GM19238 (cell line): Measurements from ENCODE around the gene OR56A3.
"Not testable (repeated sequence)": the region's sequence is repeated elsewhere in the genome, so short reads cannot be mapped to it uniquely, and the experiment has no call there.

Experiments
- DNase-seq: peaks from one replicate; pipeline ENCODE4 v3.0.0; 2011; ENCODE audit warnings: low spot score; ENCODE audit not compliant: insufficient read length

OR56A3 gene, protein sequence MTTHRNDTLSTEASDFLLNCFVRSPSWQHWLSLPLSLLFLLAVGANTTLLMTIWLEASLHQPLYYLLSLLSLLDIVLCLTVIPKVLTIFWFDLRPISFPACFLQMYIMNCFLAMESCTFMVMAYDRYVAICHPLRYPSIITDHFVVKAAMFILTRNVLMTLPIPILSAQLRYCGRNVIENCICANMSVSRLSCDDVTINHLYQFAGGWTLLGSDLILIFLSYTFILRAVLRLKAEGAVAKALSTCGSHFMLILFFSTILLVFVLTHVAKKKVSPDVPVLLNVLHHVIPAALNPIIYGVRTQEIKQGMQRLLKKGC

DNA sequence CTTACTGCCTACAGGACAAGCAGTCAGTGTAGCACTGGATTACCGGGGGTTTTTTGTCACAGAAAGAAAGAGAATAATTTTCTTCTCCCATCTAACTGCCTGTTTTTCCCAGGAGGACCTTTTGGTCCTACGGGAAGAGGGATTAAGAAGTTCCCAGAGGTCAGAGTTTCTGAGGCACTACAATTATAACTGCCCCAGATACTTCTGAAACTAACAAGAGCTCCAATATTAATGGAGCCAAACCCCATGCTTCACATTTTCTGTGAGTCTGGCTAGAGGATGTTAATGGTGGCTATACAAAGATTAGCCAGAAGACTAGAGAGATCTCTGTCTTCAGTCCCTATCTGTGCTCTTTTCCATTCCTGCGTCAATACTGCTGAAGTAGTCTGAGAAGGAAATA, at the start of gene OR56A3:
Gene OR56A3 (plus strand): TSS at position 301 of the 400 bp plus-strand sequence. CDS start 5,096 bp downstream, outside the sequence.
- DNase-seq, result no peak

DNA sequence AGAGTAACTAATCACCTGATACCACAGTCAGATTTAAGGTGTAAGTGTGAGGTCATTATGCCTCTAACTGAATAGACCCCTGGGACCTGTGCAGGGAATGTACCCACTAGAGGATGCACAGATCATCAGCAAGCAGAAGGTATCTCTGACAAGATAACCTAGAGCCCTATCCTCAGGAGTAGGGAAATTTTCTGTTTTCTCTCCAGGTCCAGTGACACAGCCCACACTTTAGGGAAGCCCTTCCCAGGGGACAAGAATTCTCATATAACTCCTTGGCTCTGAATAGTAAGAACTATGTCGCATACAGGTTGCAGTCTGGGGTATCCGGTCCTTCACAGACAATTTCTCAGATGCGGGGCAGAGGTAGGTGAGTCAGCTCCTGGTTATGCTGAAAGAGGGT, 49.1 kb upstream of the OR56A3 start, which contains the start of gene OR52E5:
Gene OR52E5 (plus strand): TSS at position 301 of the 400 bp plus-strand sequence. CDS start 7,569 bp downstream, outside the sequence.
- DNase-seq, result no peak

DNA sequence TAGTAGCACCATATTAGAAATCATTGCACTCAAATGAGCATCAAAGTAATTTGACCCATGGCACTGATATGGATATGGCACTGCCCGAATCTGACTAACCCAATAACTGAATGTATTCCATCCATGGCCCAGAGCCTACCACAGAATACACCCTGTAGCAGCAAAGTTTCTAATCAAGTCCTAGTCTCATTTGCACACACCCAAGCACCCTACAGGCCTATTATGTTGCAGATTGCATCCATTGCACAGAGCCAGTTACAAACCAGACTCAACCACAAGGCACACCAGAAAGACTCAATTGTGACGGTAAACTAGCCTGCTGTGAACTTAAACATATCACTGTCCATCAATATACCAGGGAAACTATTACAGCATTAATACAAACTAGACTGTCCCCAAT, 42.5 kb upstream of the OR56A3 start:
- no peak for DNase-seq

GRCh38 chr11:5910540-5910939, 31.5 kb upstream of the OR56A3 start:
- DNase-seq, result no peak

GRCh38 chr11:5922749-5923426, 19.2 kb upstream of the OR56A3 start:
- no peak for DNase-seq

DNA sequence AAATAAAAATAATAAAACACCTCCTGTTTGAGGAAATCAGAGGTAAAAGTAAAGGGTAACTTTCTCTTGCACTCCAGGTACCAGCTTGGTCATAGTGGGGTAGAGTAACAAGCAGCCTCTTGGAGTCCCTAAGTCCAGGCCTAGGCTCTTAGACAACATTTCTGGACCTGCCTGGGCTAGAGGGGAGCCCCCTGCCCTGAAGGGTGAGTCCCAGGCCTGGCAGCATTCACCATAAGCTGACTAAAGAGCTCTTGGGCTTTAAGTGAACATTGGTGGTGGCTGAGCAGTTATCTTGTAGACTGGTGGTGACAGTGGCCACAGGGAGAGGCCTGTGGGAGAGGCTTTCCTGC, 18.6 kb upstream of the OR56A3 start:
- DNase-seq, result no peak

DNA sequence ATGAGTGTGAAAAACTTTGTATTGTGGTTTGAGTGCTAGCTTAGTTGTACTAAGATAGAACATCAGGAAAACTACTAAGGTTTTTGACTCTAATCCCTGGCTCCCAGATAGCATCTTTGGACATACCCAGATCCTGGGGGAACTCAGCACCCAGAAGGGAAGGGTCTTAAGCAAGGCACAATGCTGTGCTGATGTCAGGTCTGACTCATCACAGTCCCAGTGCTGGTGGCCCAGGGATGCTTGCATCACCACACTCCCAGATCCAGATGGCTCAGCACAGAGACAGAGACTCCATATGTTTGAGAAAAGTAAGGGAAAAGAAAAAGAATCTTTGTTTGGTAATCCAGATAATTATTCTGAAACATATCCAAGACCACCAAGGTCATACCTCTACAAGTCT, 18.3 kb upstream of the OR56A3 start:
- DNase-seq, result no peak

DNA sequence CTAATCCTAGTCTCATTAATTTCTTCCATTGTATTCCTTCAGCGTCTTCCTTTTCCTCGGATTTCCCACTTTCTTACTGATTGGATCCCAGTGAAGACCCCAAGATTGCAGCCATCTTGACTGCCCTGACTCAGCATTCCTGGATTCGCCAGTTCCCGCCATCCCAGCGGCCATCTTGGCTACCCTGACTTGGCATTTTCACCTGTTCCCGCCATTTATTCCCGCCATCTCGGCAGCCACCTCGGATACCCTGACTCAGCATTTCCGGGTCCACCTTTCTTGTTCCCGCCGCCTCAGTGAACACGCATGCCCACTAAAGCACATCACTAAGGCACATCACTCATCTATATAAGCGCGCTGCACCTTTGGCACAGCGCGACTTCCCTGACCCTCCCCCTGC, 13.8 kb upstream of the OR56A3 start:
- DNase-seq, result no peak

GRCh38 chr11:5928811-5929210, 13.2 kb upstream of the OR56A3 start:
- DNase-seq, result no peak

DNA sequence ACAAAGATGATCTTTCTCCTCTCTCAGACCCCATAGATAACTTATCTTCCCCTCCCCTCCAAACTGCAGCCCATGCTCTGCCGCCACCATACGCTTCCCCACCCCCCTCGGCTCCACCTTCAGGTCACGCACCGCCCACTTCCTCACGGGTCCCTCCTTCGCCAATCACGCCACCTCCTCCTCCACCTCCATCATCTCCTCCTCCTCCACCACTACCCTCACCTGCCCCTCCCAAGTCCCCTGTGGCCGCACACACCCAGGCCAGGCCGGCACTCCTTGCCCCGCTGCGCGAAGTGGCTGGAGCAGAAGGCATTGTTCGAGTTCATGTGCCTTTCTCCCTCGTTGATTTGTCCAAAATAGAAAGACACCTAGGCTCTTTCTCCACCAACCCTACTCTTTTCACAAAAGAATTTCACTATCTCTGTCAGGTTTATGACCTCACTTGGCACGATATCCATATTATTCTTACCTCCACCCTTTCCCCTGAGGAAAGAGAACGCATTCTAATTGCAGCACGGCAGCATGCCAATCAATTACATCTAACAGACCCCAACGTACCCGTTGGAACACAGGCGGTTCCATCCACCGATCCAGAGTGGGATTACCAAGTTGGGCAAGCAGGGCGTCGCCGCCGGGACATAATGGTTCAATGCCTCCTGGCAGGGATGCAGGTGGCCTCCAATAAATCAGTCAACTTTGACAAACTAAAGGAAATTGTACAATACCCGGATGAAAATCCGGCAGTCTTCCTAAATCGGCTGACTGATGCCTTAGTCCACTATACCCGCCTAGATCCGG, 12.3 kb upstream of the OR56A3 start:
- DNase-seq, result no peak

GRCh38 chr11:5930614-5931013, 11.4 kb upstream of the OR56A3 start:
- no peak for DNase-seq

GRCh38 chr11:5931061-5931460, 11.0 kb upstream of the OR56A3 start:
- DNase-seq, result no peak

GRCh38 chr11:5932671-5933070, 9.4 kb upstream of the OR56A3 start:
- DNase-seq, result no peak

DNA sequence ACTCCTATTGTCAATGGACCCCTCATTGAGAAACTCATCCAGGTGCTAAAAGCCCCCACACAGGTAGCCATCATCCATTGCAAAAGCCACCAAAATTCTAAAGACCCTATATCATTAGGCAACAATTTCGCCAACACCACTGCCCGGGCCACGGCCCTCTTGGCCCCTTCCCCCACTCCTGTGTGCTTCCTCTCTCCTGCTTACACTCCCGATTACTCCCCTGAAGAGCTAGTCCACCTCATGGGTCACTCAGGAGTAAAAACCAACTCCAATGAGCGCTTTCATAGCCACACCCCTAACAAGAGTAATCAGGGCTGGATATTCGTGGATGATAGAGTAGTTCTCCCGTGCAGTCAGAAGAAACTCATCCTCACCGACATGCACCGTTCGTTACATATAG, 8.9 kb upstream of the OR56A3 start:
- DNase-seq, result no peak

DNA sequence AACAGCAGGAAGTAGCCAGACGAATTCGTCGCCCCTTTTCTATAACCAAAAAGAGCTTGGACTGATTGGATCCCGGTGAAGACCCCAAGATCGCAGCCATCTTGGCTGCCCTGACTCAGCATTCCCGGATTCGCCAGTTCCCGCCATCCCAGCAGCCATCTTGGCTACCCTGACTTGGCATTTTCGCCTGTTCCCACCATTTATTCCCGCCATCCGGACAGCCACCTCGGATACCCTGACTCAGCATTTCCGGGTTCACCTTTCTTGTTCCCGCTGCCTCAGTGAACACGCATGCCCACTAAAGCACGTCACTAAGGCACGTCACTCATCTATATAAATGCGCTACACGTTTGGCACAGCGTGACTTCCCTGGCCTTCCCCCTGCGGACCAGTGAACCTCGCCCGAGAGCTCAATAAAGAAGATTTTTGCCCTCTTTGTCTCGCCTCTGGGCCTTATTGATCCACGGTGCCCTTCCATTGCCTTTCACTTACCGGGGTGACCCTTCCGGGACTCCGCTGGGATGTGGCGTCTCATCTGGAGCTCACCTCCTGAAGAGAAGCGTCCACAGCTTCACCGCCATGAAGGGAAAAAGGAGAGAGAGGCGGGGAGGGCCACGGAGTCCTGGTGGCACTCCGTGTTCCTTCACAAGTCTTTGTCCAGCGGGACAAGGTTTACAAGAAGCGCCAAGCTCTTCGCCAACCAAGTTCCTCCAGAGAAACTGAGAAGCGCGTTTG, 4.0 kb upstream of the OR56A3 start:
- DNase-seq, result no peak

- DNase-seq, result no peak
Measured at GRCh38 chr11:5938603-5938965, 3.5 kb upstream of the OR56A3 start.

DNA sequence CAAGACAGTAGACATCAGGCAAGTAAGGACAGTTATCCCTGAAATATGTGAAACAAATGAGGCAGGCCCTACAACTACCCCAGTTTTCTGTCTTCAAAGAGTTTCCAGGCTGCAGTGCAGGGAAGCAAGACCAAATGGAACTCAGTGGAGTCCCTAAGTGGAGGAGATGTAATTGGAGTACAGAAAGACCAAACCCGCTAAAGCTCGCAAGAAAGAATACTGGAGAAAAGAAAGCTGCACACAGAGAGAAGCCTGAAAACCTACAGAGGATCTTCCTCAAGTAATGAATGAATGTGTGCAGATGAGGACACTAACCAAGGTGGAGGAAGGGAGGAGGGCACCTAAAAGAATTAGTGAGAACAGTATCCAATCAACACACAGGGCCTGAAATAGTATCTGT, 1.3 kb upstream of the OR56A3 start:
- DNase-seq, result no peak

- DNase-seq, result no peak
Measured at GRCh38 chr11:5955586-5955985, 13.5 kb downstream of the OR56A3 start.

GRCh38 chr11:5960704-5961320, 18.8 kb downstream of the OR56A3 start:
- DNase-seq, result not testable (repeated sequence)

- no peak for DNase-seq
Measured at GRCh38 chr11:5966958-5967357, 24.9 kb downstream of the OR56A3 start.

DNA sequence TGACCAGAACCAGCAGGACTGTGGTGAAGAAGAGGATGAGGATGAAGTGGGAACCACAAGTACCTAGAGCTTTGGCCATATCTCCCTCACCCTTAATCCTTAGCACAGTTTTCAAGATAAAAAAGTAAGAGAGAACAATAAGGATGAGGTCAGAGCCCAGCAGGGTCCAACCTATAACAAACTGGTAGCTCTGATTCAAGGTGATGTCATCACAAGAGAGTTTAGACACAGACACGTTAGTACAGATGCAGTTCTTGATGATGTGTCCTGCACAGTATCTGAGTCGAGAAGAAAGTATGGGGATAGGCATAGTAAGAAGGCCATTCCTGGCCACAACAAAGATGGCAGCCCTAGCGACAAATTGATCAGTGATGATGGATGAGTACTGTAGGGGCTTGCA, 25.7 kb downstream of the OR56A3 start:
- no peak for DNase-seq
